DND-41 (cell line): ENCODE measurements around the gene ATAD3C.
A peak's percentile ranks its signal among the peaks of the same experiment; 100 is the strongest.
"Not testable (repeated sequence)": the region's sequence is repeated elsewhere in the genome, so short reads cannot be mapped to it uniquely, and the experiment has no call there.

ENCODE experiments used
- ATAC-seq: fragments of 200-7000 bp; cut with Tn5 transposase; 3 replicates; pipeline ENCODE4 v1.9.1; 2021; ENCODE audit warnings: low read depth; ENCODE audit not compliant: insufficient read depth
- DNase-seq: peaks from one replicate; pipeline ENCODE4 v3.0.0-alpha.2; 2020
- H2AFZ ChIP-seq: 2 replicates; pipeline ENCODE4 v1.6.0; 2012; ENCODE audit warnings: low read depth, low read length
- H3K27ac ChIP-seq: 2 replicates; pipeline ENCODE4 v1.5.1; 2012; ENCODE audit warnings: low read length, inconsistent platforms
- H3K27me3 ChIP-seq: fragments of 200-600 bp; sonication (generic); 2 replicates; pipeline ENCODE4 v1.6.0; 2012; ENCODE audit warnings: low read length, mild to moderate bottlenecking, inconsistent platforms; ENCODE audit not compliant: insufficient read depth, poor library complexity
- H3K36me3 ChIP-seq: 2 replicates; pipeline ENCODE4 v1.5.1; 2012; ENCODE audit warnings: low read length, inconsistent platforms; ENCODE audit not compliant: insufficient read depth
- H3K4me1 ChIP-seq: 2 replicates; pipeline ENCODE4 v1.5.1; 2012; ENCODE audit warnings: mild to moderate bottlenecking, low read length; ENCODE audit not compliant: insufficient read depth
- H3K4me2 ChIP-seq: 2 replicates; pipeline ENCODE4 v1.6.0; 2012; ENCODE audit warnings: mild to moderate bottlenecking, moderate library complexity, low read length, inconsistent platforms; ENCODE audit not compliant: insufficient read depth
- H3K4me3 ChIP-seq, 2 experiments: fragments of 200-600 bp in 1 of 2; shearing (Covaris generic) in 1 of 2; 2 replicates each; pipeline ENCODE4 v1.5.1; 2012 to 2016; ENCODE audit warnings: inconsistent platforms in 2 of 2, low read length in 2 of 2, mild to moderate bottlenecking in 2 of 2, low read depth in 1 of 2, moderate library complexity in 1 of 2
- H3K79me2 ChIP-seq: 2 replicates; pipeline ENCODE4 v1.6.0; 2012; ENCODE audit warnings: low read length, inconsistent platforms; ENCODE audit not compliant: insufficient read depth
- H3K9ac ChIP-seq: 2 replicates; pipeline ENCODE4 v1.6.0; 2012; ENCODE audit warnings: low read depth, mild to moderate bottlenecking, inconsistent platforms, low read length, moderate library complexity
- H3K9me3 ChIP-seq: 2 replicates; pipeline ENCODE4 v1.5.1; 2012; ENCODE audit warnings: low read length, moderate library complexity, mild to moderate bottlenecking, inconsistent platforms; ENCODE audit not compliant: insufficient read depth, severe bottlenecking
- H4K20me1 ChIP-seq: 2 replicates; pipeline ENCODE4 v1.6.0; 2012; ENCODE audit warnings: low read length; ENCODE audit not compliant: insufficient read depth
- EZH2 ChIP-seq: IDR thresholded peaks from 3 replicates; pipeline ENCODE4 v1.6.1; 2012; ENCODE audit warnings: borderline replicate concordance, low read depth, mild to moderate bottlenecking, moderate library complexity, low read length, inconsistent platforms; ENCODE audit not compliant: severe bottlenecking
- TF ChIP-seq, protein P1 (sequence below): IDR thresholded peaks from 2 replicates; pipeline ENCODE4 v1.5.1; 2012; ENCODE audit warnings: borderline replicate concordance, low read length, moderate library complexity, mild to moderate bottlenecking; ENCODE audit not compliant: poor library complexity, severe bottlenecking; ENCODE audit errors: extremely low read depth

ATAD3C gene

DNA sequence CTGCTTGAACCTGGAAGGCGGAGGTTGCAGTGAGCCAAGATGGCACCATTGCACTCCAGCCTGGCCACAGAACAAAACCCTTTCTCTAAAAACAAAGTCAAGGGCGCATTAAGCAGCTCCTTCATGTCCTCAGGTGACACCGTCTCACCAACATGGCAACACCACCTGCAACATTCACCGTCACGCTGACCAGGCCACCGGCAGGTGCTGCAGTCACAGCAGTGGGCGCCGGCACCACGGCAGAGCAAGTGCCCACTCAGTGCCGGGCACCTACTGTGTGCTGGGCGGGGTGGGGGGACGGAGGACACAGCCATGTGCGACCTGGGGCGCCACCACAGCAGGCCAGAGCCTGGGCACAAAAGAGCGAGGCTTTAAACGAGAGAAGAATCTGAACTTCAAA, 34.2 kb downstream of the ATAD3C start:
- ATAC-seq = no peak
- Histone ChIP-seq H3K36me3 (peaks cover 71% of the 10 kb centered on the region), H4K20me1 (no peaks in the 10 kb centered on the region; the same call in 1 of the 2 replicates)

DNA sequence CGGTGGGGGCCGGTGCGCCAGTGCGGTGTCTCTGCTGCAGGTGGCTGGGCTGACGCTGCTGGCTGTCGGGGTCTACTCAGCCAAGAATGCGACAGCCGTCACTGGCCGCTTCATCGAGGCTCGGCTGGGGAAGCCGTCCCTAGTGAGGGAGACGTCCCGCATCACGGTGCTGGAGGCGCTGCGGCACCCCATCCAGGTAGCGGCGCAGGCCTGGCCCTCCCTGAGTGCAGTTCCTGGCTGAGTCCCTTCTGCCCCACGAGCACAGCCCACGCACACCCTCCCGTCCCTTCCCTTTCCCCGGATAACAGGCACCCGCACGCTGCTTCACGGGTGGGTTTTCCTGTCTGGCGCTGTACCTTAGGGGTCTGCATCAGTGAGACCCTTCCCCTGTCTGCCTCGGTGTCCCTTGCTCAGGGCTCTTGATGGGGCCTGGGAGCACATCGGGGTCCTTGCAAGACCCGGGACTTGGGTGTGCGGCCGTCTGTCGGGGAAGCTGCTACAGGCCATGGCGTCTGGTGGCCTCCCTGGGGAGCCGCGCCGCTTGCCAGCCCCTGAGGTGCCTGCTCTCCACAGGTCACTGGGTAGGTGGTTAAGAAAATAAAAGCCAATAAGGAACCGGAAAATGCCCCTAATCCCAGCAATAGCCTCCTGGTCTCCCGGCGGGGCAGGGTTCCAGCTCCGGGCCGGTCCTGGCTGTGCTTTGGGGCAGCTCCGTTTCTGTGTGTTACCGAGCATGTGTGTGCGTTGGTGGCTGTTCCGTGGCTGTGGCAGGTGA, 35.7 kb downstream of the ATAD3C start:
- H4K20me1 ChIP-seq, ATAC-seq: not testable (repeated sequence)
- peaks cover 75% of the 10 kb centered on the region for H3K36me3 ChIP-seq

More for the DNA sequence above, 34.2 kb downstream of the ATAD3C start:
- Histone ChIP-seq H3K9ac (no peak overlapping the region), H3K4me3 (no peak overlapping the region), H3K4me1 (no peaks in the 10 kb centered on the region), H3K4me2 (no peak overlapping the region), H3K9me3 (no peaks in the 10 kb centered on the region), H3K27ac (no peak overlapping the region), H2AFZ (no peak overlapping the region), H3K79me2 (no peaks in the 10 kb centered on the region), H3K27me3 (no peaks in the 10 kb centered on the region)
- TF ChIP-seq, protein P1, sequence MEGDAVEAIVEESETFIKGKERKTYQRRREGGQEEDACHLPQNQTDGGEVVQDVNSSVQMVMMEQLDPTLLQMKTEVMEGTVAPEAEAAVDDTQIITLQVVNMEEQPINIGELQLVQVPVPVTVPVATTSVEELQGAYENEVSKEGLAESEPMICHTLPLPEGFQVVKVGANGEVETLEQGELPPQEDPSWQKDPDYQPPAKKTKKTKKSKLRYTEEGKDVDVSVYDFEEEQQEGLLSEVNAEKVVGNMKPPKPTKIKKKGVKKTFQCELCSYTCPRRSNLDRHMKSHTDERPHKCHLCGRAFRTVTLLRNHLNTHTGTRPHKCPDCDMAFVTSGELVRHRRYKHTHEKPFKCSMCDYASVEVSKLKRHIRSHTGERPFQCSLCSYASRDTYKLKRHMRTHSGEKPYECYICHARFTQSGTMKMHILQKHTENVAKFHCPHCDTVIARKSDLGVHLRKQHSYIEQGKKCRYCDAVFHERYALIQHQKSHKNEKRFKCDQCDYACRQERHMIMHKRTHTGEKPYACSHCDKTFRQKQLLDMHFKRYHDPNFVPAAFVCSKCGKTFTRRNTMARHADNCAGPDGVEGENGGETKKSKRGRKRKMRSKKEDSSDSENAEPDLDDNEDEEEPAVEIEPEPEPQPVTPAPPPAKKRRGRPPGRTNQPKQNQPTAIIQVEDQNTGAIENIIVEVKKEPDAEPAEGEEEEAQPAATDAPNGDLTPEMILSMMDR = no peak
- TF ChIP-seq EZH2 = no peak
- DNase-seq = no peak

DNA sequence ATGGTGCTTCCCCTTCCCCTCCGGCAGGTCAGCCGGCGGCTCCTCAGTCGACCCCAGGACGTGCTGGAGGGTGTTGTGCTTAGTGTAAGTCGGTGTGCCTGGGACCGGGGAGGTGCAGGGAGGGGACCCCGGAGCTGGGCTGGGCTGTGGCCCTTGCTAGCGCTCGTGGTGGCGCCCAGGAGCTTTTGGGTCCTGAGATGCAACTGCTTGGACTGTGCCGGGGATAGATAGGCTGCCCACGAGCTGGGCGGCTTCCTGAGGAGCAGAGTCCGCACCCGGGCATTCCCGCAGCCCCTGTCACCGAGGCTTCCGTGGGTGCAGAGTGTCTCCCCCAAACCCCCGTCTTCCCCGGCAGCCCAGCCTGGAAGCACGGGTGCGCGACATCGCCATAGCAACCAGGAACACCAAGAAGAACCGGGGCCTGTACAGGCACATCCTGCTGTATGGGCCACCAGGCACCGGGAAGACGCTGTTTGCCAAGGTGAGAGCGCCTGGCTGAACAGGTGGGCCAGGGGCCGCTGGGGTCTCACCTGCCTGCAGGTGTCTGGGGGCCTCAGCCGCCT, 36.3 kb downstream of the ATAD3C start:
- H3K27me3 ChIP-seq, H3K4me2 ChIP-seq, H3K27ac ChIP-seq, H2AFZ ChIP-seq, H4K20me1 ChIP-seq, H3K4me3 ChIP-seq, H3K4me1 ChIP-seq, DNase-seq, H3K9ac ChIP-seq, H3K79me2 ChIP-seq, H3K9me3 ChIP-seq: not testable (repeated sequence)
- H3K36me3 ChIP-seq = peaks cover 78% of the 10 kb centered on the region
- 0 out of 3 replicates have a peak, but pooled peaks have one; percentile 14 for ATAC-seq

More for the DNA sequence above, 35.7 kb downstream of the ATAD3C start:
- H3K9ac ChIP-seq, H2AFZ ChIP-seq, H3K79me2 ChIP-seq, H3K27ac ChIP-seq, H3K4me1 ChIP-seq, H3K4me3 ChIP-seq, H3K27me3 ChIP-seq, DNase-seq, H3K9me3 ChIP-seq, H3K4me2 ChIP-seq: not testable (repeated sequence)

DNA sequence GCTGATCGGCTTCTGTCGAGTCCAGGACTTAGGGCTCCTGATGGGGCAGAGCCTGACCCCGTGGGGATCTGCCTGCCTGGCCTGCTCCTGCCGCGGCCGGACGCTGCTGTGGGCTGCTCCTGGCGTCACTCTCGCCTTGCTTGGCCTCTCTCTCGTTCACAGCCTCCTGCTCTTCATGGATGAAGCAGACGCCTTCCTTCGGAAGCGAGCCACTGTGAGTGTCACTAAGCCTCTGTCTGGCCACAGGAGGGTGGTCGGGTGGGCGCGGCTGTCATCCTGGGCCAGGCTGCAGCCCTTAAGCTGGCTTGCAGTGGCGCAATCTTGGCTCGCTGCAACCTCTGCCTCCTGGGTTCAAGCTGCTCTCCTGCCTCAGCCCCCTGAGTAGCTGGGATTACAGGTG, 38.2 kb downstream of the ATAD3C start:
- no peak overlapping the region for H2AFZ ChIP-seq
- no peaks in the 10 kb centered on the region for H3K9me3 ChIP-seq
- H3K79me2 ChIP-seq = no peaks in the 10 kb centered on the region
- H3K9ac ChIP-seq = no peak overlapping the region
- no peaks in the 10 kb centered on the region for H3K4me1 ChIP-seq
- no peak overlapping the region for H3K27ac ChIP-seq
- no peaks in the 10 kb centered on the region; the same call in 1 of the 2 replicates for H4K20me1 ChIP-seq
- H3K36me3 ChIP-seq = peaks cover 82% of the 10 kb centered on the region
- DNase-seq (no peak), ATAC-seq (no peak)
- TF ChIP-seq EZH2 = no peak
- TF ChIP-seq, protein P1 = no peak
- H3K4me2 ChIP-seq = no peak overlapping the region
- H3K27me3 ChIP-seq = no peaks in the 10 kb centered on the region
- H3K4me3 ChIP-seq = no peak overlapping the region
